GM18868 (cell line): ENCODE results near the gene PIWIL4.
A peak's percentile ranks its signal among the peaks of the same experiment; 100 is the strongest.

Experiments
- ATAC-seq: cut with Tn5 transposase; IDR thresholded peaks from one replicate; pipeline ENCODE4 v1.9.1; 2021; ENCODE audit warnings: mild to moderate bottlenecking, moderate library complexity; ENCODE audit not compliant: unreplicated experiment

PIWIL4 gene

DNA sequence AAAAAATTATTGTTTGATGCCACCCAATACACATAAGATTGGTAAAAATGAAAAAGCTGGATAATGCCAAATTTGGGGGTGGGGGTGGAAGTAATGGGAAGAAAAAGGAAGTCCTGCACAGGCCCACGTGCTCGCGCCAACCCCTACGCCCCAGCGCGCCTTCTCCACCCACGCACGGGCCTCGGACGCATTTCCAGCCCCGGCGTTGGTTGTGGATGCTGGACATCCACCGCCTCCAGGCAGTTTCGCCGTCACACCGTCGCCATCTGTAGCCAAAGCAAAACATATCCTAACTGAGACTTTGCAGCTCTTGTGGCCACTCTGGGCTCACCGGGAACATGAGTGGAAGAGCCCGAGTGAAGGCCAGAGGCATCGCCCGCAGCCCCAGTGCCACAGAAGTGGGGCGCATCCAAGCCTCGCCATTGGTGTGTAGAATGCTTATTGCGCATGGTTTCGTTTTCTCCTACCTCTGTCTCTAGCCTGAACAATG, at the start of gene PIWIL4:
TSS of gene PIWIL4 (plus strand) at position 188 of the 490 bp plus-strand sequence. CDS start at position 339, 151 bp downstream.
- ATAC-seq: no peak

DNA sequence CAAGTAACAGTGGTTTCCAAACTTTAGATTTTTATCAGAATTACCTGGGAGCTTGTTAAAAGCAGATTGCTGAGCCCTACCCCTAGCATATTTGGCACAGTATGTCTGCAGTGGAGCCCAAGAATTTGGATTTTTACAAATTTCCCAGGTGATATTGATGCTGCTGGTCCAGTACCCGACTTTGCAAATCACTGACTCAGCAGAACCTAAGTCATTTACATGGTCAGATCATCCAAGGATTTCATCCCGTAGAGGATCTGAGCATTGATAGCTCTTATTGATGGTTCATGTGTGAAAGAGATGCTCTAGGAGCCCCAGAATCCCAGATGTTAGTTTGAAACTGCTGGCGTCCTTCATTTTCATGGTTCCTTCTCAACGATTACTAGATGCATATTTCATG, 48.9 kb upstream of the PIWIL4 start:
- no peak for ATAC-seq

DNA sequence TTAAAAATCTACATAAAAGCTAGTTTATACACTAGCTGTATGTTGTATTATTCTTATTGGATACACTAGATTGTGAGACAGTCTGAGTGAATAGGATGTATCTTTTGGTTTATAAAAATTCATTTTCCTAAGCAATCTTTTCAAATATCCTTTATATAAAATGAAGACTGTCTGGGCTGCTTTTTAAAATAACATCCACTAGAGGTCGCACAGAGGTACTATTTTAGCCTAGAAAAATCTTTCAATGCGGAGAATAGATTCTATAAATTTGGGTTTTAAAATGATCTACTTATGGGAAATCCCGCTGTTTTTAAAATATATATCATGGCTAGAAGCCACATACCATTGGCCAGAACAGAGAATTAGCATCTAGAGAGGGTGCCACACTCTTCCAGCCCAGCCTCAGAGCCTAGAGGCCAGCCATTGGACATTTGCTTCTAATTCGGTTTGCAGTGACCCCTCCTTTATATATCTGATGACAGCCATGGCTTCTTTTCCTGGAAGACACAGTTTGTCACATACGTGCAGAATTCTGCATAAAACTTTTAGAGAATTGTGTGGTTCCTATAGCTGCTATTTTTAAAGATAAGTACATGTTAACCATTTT, 47.6 kb upstream of the PIWIL4 start:
- ATAC-seq: peak; percentile 53

DNA sequence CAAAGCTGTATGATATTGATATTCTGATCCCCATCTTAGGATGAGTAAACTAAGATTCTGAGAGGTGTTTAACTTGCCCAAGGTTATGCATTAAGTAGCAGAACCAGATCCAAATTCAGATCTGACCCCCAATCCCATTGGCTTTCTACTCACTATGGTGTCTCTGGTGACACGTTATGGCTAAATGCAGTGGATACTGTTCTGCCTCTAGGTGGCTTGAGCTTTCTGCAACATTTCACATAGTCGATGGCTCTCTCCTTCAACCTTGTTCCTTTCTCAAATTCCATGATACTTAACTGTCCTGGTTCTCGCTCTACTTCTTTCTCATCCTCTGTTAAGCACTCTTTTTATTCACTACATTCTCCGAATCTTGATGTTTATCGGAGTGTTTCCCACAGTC, 45.5 kb upstream of the PIWIL4 start:
- ATAC-seq: peak; percentile 76

DNA sequence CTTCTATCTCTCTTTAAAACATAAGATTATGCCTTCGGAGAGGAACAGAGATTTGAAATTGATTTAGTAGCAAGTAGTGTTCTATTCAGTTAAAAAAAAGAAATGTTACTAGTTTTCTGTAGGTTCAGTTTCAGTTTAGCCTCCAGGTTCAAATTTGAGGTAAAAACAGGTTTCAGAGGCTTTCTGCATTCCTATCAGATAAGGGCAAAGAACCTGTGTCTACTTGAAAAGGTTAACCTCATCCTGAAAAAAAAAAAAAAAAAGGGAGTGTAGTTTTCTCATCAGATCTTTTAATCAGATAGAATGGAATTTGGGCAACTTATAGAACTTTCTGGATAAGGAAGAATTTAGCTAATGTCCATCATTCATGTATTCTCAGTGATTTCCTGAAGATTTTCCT, 42.8 kb upstream of the PIWIL4 start:
- no peak for ATAC-seq

DNA sequence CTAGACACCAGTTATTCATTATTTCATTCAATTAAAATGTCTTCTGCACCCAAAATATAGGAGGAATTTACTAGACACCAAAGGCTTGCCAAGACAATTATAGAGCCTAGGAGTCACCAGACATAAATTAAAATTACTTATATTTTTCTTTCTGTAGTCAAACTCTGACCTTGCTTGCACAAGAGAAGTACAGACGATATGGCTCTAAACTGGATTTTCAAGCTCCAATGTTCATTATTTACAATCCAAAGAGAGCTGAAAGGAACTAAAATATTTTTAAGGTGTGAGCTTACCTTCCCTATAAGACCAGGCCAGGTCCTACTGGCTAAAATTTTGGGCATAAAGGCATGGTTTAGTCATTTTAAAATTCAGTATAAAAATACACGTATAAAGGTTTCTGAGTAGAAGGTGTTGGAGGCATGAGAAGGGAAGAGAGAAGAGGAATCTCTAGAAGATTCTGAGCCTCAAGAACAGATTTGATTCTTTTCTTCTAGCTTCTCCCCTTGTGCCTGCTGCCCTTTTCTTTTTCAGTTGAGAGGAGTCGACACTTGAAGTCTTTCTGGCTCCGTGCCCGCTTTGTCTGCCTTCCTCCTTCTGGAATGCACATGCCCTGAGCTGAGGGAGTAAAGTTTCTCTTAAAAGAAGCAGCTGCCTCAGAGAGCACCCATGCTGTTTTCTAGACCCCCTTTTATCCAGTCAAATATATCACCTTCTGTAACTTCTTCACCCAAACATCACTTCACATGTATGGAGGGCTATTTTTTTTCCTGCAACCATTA, 41.4 kb upstream of the PIWIL4 start:
- no peak for ATAC-seq

DNA sequence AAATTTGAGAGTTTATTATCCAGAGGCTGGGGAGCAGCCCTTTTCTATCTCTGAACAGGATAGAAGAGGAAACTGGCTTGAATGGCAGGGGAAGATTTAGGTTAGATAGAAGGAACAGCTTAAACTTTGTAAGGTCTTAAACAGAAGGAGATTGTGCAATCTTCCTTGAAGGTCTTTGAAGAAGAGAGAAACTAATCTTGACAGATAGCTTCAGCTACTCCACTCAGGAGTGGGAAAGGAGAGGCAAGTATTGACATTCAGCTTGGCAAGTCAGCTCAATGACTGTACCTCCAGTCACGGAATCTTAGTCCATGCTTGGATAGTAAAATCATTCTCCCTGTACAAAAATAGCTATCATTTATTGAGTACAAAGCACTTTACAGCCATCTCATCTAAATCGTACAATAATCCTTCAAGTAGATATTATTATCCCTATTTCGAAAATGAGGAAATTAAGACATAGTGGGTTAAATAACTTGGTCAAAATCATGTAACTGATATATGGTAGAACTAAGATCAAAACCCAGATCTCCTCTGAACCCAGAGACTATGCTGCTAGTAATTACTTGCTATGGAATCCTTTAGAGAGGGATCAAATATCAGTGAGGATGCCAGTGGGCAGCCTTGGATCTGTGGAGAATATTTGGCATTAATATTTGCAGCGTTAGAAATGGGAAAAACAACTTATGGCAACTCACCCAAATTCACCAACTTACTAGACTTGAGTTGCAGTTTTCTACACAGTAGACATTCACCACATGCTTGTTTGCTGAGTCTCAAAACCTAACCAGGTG, 40.3 kb upstream of the PIWIL4 start:
- no peak for ATAC-seq

DNA sequence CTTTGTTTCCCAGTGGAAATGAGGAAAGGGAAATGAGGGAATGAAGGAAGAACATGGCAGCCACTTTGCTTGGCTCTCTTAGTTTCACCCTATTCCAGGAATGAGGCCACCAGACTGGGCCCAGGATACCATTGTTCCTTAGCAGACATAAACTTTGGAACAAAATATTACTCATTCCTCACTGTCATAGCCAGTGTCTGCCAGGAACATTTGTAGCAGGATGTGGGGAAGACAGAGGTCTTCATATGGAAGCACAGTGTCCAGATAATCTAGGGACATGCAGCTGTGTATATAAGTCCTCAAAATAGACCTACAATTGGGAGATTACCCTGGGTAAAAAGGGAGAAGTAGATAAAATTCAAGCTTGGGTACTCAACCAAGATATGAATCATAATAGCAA, 38.6 kb upstream of the PIWIL4 start:
- ATAC-seq: no peak

DNA sequence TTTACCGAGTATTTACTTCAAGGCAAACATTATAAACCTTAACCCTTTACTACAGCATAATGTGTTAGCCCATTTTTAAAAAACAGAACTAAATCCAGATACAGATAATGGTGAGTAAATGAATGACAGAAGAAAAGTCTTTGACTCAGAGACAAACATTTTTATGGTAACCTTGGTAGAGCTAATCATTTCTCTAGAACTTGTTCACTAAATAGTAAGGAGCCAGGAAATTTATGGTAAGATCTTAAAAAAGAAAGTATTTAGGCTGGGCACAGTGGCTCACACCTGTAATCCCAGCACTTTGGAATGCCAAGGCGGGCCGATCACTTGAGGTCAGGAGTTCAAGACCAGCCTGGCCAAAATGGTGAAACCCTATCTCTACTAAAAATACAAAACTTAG, 35.0 kb upstream of the PIWIL4 start:
- no peak for ATAC-seq

DNA sequence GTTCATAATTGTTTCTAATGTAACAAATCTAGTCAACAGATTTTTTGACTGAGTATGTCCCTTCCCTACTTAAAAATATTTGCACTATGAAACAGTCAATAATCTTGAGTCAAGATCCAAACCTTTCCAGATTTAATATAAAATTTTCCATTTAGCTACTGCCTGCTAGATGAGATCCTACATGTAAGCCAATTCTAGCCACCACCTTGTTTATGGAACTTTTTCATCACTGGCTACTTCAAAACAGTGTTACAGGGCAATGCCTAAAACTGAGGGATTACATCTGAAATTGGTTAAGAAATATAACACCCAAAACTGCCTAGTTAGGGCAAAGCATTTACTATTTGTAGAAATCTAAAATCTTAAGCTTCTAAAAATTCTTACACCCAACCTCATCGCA, 34.0 kb upstream of the PIWIL4 start:
- no peak for ATAC-seq

DNA sequence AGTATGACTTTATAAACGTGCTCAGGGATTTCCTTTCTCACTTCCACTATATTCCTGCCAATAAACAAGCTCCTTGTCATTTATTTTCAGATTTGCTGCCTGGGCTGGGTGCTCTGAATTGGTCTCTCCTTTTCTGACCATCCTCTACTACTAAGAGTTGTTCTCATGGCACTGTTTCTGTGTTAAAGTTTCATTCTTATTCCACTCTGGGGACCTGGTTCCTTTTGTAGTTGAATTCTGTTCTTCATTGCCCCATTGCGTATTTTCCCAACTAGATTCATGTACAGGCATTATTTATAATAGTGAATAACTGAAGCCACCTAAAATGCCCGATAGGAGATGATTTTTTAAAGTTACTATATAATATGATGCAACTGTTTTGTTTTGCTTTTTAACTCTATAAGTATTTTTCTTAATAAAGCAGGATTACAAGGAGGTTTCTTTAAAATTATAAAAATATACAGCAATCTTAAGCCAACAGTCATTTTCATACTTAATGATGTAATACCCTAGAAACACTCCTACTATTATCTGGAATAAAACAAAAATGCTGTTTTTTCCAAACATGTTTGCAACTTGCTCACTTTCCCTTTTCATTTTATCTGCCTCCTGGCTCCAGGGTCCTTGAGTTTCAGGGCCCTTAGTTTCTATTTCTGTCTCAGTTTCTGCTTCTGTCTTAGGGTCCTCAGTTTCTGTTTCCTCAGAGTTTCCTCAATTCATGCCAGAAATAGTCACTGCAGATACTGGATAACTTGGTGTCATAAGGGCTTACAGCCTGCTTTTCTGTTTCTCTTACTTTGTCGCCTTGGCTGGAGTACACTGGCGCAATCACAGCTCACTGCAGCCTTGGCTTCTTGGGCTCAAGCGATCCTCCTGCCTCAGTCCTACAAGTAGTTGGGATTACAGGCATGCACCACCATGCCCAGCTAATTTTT, 33.2 kb upstream of the PIWIL4 start:
- ATAC-seq: no peak

DNA sequence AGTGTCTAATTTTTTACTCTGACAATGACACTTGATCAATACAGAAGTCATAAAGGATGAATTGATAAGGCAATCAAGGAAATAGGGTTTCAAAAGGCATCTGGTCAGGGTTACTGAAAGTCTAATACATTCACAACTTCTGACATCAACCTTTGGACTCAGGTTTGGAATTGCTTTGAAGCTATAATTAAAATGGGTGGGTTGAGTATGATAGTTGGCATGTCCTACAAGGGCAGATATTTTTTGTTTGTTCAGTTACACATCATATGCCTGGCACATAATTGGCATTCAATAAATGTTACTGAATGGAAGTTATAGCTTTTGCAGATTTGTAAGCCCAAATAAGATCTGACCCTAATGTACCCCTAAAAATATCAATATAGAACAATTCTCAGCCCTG, 30.8 kb upstream of the PIWIL4 start:
- ATAC-seq: no peak

DNA sequence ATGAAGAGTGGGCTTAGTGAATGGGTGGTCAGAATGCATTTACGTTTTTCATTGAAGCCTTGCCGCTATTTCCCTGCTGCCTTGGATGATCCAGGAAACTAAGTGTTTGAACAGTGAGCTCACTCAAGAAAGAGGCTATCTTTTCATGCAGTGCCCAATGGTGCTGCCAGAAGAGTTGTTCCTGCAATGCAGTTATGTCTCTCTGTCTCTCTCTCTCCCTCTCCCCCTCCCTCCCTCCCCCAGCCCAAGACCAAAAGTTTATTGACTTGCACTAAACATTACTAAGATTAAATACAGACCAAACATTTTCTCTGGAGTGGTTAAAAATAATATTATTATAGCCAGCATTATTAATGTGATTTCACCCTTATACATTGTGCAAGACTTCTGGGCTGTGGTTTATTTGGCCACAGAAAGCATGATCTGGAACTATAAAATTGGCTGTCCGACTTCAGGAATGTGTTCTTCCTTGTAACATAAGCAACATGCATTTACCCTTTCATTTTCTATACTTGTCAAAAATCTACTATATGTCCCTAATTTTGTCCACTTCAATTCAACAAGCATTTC, 30.1 kb upstream of the PIWIL4 start:
- ATAC-seq: no peak

DNA sequence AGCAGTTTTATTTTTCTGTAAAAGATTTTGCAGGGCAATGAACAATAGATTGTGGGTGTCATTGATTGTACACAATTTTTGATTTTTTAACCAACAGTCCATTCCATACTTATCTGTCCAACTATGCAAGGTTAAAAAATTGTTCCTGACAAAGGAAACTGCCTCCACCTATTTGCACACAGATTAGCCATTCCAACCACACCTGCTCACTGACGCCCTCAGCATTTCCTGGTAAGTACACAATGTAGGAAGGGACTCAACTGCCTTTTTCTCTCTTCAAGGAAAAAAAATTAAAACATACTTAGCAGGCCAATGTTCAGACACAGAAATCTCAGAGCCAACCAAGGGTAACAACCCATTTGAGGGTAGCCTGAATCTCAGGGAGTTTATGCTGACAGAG, 27.7 kb upstream of the PIWIL4 start:
- no peak for ATAC-seq

DNA sequence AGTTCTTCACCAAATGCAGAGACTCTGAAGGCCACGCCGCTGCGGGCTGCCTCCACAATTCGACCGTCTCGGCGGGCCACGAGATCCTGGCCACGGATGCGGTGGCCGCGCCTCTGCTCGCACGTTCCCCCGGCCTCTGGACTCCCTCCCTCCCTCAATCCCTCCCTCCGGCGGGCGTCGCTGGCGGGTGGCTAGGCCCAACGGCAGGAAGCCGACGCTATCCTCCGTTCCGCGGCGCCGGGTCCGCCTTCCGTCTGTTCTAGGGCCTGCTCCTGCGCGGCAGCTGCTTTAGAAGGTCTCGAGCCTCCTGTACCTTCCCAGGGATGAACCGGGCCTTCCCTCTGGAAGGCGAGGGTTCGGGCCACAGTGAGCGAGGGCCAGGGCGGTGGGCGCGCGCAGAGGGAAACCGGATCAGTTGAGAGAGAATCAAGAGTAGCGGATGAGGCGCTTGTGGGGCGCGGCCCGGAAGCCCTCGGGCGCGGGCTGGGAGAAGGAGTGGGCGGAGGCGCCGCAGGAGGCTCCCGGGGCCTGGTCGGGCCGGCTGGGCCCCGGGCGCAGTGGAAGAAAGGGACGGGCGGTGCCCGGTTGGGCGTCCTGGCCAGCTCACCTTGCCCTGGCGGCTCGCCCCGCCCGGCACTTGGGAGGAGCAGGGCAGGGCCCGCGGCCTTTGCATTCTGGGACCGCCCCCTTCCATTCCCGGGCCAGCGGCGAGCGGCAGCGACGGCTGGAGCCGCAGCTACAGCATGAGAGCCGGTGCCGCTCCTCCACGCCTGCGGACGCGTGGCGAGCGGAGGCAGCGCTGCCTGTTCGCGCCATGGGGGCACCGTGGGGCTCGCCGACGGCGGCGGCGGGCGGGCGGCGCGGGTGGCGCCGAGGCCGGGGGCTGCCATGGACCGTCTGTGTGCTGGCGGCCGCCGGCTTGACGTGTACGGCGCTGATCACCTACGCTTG, 23.2 kb upstream of the PIWIL4 start, which contains the start of gene FUT4:
TSS of gene FUT4 (plus strand) at position 227 of the 951 bp plus-strand sequence. CDS start at position 440, 213 bp downstream.
- peak; percentile 80 for ATAC-seq

DNA sequence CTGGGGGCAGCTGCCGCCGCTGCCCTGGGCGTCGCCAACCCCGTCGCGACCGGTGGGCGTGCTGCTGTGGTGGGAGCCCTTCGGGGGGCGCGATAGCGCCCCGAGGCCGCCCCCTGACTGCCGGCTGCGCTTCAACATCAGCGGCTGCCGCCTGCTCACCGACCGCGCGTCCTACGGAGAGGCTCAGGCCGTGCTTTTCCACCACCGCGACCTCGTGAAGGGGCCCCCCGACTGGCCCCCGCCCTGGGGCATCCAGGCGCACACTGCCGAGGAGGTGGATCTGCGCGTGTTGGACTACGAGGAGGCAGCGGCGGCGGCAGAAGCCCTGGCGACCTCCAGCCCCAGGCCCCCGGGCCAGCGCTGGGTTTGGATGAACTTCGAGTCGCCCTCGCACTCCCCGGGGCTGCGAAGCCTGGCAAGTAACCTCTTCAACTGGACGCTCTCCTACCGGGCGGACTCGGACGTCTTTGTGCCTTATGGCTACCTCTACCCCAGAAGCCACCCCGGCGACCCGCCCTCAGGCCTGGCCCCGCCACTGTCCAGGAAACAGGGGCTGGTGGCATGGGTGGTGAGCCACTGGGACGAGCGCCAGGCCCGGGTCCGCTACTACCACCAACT, 22.4 kb upstream of the PIWIL4 start:
- no peak for ATAC-seq

DNA sequence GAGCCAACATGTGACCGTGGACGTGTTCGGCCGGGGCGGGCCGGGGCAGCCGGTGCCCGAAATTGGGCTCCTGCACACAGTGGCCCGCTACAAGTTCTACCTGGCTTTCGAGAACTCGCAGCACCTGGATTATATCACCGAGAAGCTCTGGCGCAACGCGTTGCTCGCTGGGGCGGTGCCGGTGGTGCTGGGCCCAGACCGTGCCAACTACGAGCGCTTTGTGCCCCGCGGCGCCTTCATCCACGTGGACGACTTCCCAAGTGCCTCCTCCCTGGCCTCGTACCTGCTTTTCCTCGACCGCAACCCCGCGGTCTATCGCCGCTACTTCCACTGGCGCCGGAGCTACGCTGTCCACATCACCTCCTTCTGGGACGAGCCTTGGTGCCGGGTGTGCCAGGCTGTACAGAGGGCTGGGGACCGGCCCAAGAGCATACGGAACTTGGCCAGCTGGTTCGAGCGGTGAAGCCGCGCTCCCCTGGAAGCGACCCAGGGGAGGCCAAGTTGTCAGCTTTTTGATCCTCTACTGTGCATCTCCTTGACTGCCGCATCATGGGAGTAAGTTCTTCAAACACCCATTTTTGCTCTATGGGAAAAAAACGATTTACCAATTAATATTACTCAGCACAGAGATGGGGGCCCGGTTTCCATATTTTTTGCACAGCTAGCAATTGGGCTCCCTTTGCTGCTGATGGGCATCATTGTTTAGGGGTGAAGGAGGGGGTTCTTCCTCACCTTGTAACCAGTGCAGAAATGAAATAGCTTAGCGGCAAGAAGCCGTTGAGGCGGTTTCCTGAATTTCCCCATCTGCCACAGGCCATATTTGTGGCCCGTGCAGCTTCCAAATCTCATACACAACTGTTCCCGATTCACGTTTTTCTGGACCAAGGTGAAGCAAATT, 21.7 kb upstream of the PIWIL4 start:
- no peak for ATAC-seq

DNA sequence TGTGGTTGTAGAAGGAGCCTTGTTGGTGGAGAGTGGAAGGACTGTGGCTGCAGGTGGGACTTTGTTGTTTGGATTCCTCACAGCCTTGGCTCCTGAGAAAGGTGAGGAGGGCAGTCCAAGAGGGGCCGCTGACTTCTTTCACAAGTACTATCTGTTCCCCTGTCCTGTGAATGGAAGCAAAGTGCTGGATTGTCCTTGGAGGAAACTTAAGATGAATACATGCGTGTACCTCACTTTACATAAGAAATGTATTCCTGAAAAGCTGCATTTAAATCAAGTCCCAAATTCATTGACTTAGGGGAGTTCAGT, 21.1 kb upstream of the PIWIL4 start:
- ATAC-seq: no peak
